Body of pancreas (tissue), 4 donors: ENCODE results near the gene CAPN15.

Source experiments
- POLR2A ChIP-seq, 3 donors: fragments of 450-650 bp; IDR thresholded peaks; one replicate each; pipeline ENCODE4 v1.6.1; 2016; ENCODE audit warnings: antibody characterized with exemption in 3 of 3, mild to moderate bottlenecking in 2 of 3
- TF ChIP-seq, protein P1 (sequence below), 7 experiments: fragments of 450-650 bp in 4 of 7; fragments of 200-600 bp in 3 of 7; sonication (generic) in 3 of 7; IDR thresholded peaks; one replicate each; pipeline ENCODE4 v1.5.1; 2016 to 2019; ENCODE audit warnings: antibody characterized with exemption in 7 of 7

- no peak for TF ChIP-seq POLR2A (IDR thresholded peaks at IDR 0.05)
- TF ChIP-seq, protein P1, sequence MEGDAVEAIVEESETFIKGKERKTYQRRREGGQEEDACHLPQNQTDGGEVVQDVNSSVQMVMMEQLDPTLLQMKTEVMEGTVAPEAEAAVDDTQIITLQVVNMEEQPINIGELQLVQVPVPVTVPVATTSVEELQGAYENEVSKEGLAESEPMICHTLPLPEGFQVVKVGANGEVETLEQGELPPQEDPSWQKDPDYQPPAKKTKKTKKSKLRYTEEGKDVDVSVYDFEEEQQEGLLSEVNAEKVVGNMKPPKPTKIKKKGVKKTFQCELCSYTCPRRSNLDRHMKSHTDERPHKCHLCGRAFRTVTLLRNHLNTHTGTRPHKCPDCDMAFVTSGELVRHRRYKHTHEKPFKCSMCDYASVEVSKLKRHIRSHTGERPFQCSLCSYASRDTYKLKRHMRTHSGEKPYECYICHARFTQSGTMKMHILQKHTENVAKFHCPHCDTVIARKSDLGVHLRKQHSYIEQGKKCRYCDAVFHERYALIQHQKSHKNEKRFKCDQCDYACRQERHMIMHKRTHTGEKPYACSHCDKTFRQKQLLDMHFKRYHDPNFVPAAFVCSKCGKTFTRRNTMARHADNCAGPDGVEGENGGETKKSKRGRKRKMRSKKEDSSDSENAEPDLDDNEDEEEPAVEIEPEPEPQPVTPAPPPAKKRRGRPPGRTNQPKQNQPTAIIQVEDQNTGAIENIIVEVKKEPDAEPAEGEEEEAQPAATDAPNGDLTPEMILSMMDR (IDR thresholded peaks at IDR 0.05) = no peak
Measured at GRCh38 chr16:583470-583814, 55.9 kb downstream of the CAPN15 start.
